AG08395 (cell line): ENCODE measurements around the gene ZFAND2B.
"Not testable (repeated sequence)": the region's sequence is repeated elsewhere in the genome, so short reads cannot be mapped to it uniquely, and the experiment has no call there.

Experiments
- DNase-seq: peaks from one replicate; pipeline ENCODE4 v3.0.0; 2012; ENCODE audit warnings: mixed read lengths, low spot score

Gene ZFAND2B

DNA sequence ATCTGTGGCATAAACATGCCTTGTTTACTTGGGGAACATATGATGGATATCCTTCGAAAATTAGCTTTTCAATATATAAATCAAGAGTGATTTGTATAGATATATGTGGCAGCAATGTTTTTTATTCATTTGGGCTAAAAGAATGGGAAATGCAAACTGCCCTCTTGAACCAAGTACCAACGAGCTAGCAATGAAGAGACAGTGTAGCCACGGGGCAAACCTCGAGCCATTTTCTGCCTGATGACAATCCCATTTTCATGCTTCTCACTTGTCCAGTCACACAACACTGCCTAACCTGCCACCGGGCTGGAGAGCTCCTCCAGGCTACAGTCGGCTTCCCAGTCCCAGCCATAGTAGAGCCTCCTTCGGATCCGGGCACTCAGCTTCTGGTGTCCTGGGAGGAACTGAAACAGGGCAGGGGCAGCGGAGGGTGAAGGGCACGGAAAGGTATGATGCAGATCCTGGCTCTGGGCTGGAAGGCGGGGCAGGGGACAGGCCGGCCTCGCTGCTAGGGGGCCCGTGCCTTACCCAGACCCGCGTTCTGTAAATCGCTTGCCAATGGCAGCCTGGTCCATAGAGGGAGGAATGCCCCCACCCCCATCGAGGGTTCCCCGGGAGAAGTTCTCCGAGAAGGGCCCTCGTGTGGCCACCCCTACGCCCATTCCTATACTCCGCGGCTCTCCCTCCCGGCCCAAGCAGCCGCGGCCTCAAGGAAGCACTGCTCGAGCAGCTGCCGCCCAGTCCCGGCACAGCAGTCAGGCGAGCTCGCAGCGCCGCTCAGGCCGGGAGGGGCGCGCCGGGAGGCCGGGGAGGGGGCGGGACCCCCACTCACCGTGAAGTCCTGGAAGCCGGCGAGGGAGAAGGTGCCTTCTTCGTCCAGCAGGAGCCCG lies 30.4 kb upstream of the ZFAND2B start:
- DNase-seq: peak; percentile 40

DNA sequence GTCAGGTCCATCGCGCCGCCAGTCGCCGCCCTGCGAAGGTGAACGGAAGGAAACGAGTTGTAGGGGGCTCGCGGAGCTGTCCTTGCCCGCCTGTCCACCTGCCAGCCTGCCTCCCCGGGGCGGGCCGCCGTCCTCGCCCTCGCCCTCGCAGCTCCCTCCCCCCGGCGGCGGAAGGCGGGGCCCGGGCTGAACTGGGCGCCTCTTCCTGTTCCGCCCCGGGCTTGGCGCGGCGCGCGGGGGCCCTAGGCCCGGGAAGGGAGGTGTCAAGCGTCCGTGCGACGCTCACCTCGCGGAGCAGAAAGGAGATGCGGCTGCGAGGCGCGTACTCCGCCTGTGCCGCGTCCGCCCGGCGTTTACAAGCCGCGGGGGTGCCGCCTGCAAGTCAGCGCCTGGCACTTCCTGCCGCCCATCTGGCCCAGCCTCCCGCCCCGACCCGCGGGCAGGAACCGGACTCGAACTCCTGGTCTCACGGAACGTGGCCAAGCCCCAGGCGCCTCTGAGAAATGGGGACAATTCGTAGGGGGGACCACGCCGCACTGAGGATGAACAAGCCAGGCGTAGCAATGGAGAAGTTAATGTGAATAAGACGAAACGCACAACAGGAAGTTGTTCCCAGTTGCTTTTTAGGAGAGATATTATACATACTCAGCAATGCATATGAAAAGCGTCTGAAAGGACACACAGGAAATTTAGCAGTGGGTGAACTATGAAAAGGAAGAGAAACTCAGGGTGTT lies 29.6 kb upstream of the ZFAND2B start, which contains the start of gene CNPPD1:
CNPPD1 (minus strand) TSS at position 108 of the 734 bp plus-strand sequence; CDS start at position 11, 97 bp downstream.
- DNase-seq: peak; percentile 82

DNA sequence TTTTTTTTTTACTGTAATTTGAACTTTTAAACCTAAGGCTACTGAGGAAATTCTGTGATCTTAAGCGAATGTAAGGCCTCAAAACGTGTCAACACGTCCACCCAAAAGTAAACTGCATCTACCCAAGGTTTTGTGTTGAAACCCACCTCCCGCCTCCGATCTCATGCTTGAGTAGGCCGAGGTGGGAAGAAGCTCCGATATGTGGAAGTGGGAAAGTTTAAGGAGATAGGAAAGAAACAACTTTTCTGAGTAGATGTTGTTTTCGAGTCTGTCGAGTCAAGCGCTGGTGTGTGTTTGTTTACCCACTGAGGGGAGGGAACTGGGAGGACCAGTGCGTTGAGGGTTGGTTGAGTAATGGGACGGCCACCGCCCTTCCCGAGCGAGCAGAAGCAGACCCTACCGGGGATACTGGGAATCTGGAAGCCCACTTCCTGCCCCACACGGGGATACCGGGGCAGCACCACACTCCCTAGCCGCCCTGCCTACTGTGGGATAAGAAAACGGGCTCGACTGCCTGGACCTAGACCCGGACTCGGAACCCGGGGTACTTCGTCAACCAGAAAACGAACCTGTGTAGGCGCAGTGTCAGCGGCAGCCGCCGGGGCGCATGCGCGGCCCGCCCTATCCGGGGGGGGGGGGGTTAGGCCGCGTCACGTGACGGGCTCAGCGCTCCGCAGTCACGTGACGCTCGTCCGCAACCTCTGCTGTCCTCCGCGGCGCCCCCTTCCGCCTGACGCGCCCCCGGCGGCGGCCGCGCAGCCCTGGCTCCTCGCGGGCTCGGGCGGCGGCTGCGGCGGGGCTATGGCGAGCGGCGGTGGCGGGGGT lies 28.8 kb upstream of the ZFAND2B start, which contains the start of gene RETREG2:
RETREG2 (plus strand) TSS at position 724 of the 825 bp plus-strand sequence; CDS start at position 802, 78 bp downstream.
- peak; percentile 100 for DNase-seq

DNA sequence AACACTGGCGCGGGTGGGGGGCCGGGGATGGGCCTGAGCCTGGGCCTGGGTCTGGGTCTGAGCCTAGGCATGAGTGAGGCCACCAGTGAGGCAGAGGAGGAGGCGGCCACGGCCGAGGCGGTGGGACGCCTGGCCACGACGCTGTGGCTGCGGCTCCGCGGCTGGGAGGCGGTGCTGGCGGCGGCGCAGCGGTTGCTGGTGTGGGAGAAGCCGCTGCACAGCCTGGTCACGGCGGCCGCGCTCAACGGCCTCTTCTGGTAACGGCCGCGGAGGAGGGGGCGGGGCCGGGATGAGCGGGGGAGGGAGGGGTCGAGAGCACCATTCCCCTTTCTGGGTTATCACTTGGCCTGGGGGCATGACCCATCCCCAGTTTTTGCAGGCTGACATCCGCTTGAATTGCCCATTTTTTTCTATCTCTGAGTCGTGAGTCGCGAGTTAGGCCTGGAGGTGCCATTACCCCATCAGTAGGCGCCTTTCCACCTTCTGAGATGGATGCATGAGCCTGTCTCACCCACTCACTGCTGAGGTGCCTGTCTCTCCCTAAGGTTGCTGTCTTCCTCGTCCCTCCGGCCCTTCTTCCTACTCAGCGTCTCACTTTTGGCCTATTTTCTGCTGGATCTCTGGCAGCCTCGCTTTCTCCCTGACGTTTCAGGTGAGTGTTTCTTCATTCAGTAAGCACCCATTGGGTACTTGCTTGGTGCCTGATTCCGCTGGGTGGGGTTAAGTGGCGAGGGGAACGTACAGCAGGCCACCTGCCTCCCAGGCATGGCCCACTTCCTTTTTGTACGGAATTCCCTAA lies 28.0 kb upstream of the ZFAND2B start:
- peak; percentile 36 for DNase-seq

DNA sequence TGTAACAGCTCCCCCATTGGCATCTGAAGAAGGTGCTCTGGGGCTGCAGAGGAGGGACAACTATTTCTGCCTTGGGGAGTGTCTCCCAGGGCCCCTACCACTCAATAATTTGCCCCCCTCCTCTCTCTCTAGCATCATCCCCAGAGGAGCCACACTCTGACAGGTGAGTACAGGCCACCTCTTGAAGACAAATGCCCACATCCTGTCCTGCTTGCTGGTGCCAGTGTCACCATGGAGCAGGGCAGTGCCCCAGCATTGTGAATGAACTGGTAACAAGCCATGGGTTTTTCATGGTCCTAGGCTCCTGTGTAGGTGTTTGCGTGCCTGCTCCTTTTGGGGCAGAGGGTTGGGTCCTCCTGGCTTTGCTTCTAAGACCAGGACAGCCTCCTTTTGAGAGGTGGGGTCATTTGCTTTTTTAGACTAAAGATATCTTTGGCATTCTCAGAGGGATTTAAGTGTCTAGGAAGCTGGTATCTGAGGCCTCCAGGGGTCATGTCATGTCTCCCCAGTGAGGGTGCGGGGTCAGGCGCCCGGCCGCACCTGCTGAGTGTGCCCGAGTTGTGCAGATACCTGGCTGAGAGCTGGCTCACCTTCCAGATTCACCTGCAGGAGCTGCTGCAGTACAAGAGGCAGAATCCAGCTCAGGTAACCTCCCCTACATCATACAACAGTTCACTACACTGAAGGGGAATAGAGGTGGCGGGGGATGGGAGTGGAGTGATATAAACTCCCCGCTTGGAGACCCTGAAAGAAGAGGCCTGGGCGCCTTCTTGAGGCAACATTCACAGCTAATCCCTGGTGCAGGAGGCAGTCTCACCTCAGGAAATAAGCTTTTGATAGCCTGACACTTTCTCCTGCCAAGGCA lies 26.7 kb upstream of the ZFAND2B start:
- no peak for DNase-seq

DNA sequence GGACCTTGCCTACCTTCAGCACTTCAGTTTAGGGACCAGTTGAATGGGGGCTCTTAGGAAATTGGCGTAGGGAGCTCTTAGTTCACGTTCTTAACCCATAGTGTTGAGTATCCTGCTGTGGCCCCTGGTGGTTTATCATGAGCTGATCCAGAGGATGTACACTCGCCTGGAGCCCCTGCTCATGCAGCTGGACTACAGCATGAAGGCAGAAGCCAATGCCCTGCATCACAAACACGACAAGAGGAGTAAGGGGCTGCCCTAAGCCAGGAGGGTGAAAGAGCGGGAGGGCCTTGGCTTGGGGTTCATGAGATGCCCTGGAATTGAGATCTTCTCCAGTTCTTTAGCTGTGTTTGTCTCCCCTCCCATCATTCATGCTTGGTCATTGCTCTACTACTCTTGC lies 25.6 kb upstream of the ZFAND2B start:
- DNase-seq: no peak

DNA sequence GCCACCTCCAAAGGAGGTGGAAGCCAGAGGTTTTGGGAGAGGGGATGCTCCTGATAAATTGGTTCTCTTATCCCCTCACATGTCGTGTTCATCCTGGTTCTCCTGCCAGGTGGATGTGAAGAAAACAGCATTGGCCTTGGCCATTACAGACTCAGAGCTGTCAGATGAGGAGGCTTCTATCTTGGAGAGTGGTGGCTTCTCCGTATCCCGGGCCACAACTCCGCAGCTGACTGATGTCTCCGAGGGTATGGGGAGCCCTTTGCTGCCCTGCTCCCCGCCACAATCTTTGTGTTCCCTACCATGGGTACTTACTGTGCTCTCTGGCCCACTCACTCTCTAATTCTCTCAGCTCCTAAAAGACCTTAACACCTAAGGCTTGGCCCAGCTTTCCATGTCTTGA lies 25.1 kb upstream of the ZFAND2B start:
- DNase-seq: no peak

DNA sequence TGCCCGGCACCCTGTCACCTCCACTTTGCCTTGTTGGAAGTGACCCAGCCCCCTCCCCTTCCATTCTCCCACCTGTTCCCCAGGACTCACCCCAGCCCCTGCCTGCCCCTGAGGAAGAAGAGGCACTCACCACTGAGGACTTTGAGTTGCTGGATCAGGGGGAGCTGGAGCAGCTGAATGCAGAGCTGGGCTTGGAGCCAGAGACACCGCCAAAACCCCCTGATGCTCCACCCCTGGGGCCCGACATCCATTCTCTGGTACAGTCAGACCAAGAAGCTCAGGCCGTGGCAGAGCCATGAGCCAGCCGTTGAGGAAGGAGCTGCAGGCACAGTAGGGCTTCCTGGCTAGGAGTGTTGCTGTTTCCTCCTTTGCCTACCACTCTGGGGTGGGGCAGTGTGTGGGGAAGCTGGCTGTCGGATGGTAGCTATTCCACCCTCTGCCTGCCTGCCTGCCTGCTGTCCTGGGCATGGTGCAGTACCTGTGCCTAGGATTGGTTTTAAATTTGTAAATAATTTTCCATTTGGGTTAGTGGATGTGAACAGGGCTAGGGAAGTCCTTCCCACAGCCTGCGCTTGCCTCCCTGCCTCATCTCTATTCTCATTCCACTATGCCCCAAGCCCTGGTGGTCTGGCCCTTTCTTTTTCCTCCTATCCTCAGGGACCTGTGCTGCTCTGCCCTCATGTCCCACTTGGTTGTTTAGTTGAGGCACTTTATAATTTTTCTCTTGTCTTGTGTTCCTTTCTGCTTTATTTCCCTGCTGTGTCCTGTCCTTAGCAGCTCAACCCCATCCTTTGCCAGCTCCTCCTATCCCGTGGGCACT lies 24.0 kb upstream of the ZFAND2B start:
- DNase-seq: no peak

DNA sequence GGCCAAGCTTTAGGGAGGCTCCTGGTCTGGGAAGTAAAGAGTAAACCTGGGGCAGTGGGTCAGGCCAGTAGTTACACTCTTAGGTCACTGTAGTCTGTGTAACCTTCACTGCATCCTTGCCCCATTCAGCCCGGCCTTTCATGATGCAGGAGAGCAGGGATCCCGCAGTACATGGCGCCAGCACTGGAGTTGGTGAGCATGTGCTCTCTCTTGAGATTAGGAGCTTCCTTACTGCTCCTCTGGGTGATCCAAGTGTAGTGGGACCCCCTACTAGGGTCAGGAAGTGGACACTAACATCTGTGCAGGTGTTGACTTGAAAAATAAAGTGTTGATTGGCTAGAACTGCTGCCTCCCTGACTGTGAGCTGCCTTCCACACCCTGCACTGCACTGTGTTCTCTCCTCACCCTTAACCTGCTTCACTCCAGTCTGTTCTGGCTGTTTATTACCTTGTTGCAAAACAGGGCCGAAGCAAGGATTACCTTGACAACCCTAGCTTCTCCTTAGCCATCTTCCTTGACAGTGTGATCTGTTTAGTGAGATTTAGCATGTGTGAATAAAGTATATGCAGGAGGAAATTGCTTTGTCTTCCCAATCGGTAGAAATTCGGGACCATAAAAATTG lies 23.3 kb upstream of the ZFAND2B start:
- DNase-seq: no peak

DNA sequence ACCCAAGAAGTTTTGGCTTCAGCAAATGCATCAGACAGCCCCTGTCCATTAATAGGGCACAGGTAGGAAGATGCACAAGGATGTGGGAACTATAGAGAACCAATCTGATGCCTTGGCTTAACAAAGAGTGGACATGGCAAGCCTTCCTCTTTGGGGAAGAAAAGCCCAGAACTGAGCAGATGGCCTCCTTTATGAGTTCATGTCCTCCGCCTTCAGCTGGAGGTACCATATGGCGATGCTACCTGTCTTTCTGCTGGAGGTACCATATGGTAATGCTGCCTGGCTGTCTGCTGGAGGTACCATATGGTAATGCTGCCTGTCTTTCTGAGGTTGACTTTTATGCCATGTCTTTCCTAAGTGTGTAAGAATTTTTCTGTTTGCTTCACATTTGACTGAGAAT lies 22.5 kb upstream of the ZFAND2B start:
- DNase-seq: no peak

DNA sequence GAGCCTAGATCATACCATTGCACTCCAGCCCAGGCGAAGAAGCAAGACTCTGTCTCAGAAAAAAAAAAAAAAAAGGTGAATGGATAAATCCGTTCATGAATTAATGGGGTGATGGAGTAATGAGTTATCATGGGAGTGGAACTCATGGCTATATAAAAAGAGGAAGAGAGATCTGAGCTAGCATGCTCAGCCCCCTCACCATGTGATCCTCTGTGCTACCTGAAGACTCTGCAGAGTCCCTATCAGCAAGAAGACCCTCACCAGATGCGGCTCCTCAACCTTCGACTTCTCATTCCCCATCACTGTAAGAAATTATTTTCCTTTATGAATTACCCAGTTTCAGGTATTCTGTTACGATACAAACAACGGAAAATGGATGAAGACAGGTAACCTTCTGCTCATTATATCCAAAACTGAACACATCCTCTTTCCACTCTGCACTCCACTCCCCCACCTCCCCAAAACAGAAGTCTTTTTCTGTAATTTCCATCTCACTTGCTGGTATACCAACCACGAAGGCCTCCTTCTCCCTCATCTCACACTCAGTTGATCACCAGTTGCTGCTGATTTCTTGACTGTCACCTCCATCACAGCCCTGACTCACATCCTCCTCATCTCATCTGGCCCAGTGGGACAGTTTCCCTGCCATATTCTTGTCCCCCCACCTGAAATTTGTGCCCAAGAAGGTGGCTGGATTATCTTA lies 19.7 kb upstream of the ZFAND2B start:
- DNase-seq: no peak

DNA sequence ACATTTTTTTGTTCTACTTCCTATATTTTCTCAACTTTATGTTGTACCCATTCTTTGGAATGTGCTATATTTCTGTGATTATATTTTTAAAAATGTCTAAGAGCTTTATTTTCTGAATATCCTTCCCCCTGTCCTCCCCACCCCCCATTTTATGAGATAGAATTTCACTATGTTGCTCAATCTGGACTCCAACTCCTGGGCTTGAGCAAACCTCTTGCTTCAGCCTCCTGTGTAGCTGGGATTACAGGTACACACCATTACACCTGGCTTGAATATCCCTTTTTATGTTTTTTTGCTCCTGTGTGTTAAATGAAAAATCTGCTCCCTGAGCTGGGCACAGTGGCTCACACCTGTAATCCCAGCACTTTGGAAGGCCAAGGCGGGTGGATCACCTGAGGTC lies 9.2 kb upstream of the ZFAND2B start:
- no peak for DNase-seq

DNA sequence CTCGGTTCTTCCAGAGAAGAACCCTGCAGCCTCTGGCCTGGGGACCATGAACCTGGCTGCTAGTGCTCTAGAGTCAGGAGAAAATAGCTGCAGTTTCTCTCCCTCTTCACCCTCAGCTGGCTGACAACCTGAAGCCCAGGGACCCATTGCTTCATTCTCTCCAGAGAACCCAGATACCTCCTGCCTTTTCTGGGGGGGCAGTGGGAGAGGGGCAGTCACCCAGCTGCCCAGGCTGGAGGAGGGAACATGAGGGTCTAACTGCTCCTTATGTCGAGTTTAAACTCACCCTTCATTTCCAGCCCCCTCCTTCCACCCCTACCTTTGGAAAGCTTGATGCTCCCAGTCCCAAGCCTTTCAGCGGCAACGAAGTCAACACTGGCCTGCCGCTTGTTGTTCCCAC lies 7.6 kb upstream of the ZFAND2B start:
- no peak for DNase-seq

DNA sequence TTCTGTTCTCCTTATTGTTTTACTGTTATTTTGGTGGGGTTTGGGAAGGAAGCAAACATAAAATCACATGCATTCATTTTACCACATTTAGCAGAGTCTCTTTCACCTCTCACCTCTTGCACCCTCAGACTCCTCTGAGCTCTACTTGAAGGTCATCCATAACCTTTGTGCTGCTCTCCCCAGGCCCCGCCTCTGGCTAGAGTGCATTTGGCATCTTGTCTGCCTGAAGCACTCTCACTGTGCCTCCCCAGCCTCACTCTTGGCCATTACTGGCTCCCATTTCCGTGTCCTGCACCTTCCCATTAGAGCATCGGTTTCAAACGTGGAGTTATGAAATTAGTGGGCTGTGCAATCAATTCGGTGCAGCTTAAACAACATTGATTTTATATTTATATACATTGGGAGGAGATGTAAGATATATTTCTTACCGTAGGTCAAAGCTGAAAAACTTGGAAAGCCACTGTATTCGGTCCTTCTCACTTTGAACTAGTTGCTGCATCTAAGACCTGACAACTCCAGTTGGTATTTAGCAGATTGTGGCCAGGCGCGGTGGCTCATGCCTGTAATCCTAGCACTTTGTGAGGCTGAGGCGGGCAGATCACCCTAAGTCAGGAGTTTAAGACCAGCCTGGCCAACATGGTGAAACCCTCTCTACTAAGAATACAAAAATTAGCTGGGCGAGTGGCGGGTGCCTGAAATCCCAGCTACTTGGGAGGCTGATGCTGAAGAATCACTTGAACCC lies 6.9 kb upstream of the ZFAND2B start:
- DNase-seq: no peak

DNA sequence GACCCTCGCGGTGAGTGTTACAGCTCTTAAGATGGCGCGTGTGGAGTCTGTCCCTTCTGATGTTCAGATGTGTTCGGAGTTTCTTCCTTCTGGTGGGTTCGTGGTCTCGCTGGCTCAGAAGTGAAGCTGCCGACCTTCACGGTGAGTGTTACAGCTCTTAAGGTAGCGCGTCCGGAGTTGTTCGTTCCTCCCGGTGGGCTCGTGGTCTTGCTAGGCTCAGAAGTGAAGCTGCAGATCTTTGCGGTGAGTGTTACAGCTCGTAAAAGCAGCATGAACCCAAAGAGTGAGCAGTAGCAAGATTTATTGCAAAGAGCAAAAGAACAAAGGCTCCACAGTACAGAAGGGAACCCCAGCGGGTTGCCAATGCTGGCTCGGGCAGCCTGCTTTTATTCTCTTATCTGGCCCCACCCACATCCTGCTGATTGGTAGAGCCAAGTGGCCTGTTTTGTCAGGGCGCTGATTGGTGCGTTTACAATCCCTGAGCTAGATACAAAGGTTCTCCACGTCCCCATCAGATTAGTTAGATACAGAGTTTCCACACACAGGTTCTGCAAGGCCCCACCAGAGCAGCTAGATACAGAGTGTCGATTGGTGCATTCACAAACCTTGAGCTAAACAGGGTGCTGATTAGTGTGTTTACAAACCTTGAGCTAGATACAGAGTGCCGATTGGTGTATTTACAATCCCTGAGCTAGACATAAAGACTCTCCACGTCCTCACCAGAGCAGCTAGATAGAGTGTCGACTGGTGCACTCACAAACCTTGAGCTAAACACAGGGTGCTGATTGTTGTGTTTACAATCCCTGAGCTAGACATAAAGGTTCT lies 5.9 kb upstream of the ZFAND2B start:
- not testable (repeated sequence) for DNase-seq

DNA sequence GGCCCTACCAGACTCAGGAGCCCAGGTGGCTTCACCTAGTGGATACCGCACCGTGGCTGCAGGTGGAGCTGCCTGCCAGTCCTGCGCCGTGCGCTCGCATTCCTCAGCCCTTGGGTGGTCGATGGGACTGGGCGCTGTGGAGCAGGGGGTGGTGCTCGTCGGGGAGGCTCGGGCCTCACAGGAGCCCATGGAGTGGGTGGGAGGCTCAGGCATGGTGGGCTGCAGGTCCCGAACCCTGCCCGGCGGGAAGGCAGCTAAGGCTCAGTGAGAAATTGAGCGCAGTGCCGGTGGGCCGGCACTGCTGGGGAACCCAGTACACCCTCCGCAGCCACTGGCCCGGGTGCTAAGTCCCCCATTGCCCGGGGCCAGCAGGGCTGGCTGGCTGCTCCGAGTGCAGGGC lies 5.3 kb upstream of the ZFAND2B start:
- DNase-seq: not testable (repeated sequence)
